SK-N-SH treated with all-trans-retinoic acid at 6 μM for 48 hours (cell line): ENCODE measurements around the gene LRRK1.

ENCODE experiments used
- ATAC-seq: fragments of 200-7000 bp; cut with Tn5 transposase; 3 replicates; pipeline ENCODE4 v1.9.1; 2020; ENCODE audit warnings: mild to moderate bottlenecking, moderate library complexity
- ARNTL ChIP-seq: fragments of 450-650 bp; formaldehyde crosslinking; IDR thresholded peaks from 2 replicates; pipeline ENCODE4 v1.5.0; 2020; ENCODE audit warnings: low read depth, mild to moderate bottlenecking, moderate library complexity, borderline replicate concordance
- BACH2 ChIP-seq: fragments of 250-450 bp; sonication (Bioruptor Pico); IDR thresholded peaks from 2 replicates; pipeline ENCODE4 v1.9.0; 2021; ENCODE audit warnings: mild to moderate bottlenecking, borderline replicate concordance
- CSDC2 ChIP-seq: fragments of 250-450 bp; sonication (Bioruptor Pico); IDR thresholded peaks from 2 replicates; pipeline ENCODE4 v1.5.0; 2020; ENCODE audit warnings: mild to moderate bottlenecking, moderate library complexity
- ESRRG ChIP-seq: fragments of 250-450 bp; sonication (Bioruptor Pico); IDR thresholded peaks from 2 replicates; pipeline ENCODE4 v1.6.1; 2021; ENCODE audit warnings: mild to moderate bottlenecking
- GLIS3 ChIP-seq: fragments of 250-450 bp; sonication (Bioruptor Pico); IDR thresholded peaks from 2 replicates; pipeline ENCODE4 v1.5.0; 2020; ENCODE audit warnings: mild to moderate bottlenecking, moderate library complexity
- PPARA ChIP-seq: fragments of 250-450 bp; sonication (Bioruptor Pico); IDR thresholded peaks from 2 replicates; pipeline ENCODE4 v1.5.0; 2020; ENCODE audit warnings: mild to moderate bottlenecking, borderline replicate concordance
- RARB ChIP-seq: fragments of 250-450 bp; sonication (Bioruptor Pico); IDR thresholded peaks from 2 replicates; pipeline ENCODE4 v1.8.0; 2021; ENCODE audit warnings: mild to moderate bottlenecking, moderate library complexity
- SNAI2 ChIP-seq: fragments of 250-450 bp; sonication (Bioruptor Pico); IDR thresholded peaks from 2 replicates; pipeline ENCODE4 v1.5.0; 2020; ENCODE audit warnings: mild to moderate bottlenecking, moderate library complexity
- ZC3H10 ChIP-seq: fragments of 250-450 bp; sonication (Bioruptor Pico); IDR thresholded peaks from 2 replicates; pipeline ENCODE4 v1.5.1; 2021; ENCODE audit warnings: mild to moderate bottlenecking, moderate library complexity
- ZFP3 ChIP-seq: fragments of 250-450 bp; sonication (Bioruptor Pico); IDR thresholded peaks from 2 replicates; pipeline ENCODE4 v1.5.0; 2020; ENCODE audit warnings: mild to moderate bottlenecking, moderate library complexity
- ZFP30 ChIP-seq: fragments of 450-650 bp; formaldehyde crosslinking; IDR thresholded peaks from 2 replicates; pipeline ENCODE4 v1.5.0; 2022; ENCODE audit warnings: mild to moderate bottlenecking, moderate library complexity
- ZNF565 ChIP-seq: fragments of 450-650 bp; formaldehyde crosslinking; conservative IDR thresholded peaks from 2 replicates; pipeline ENCODE4 v1.5.0; 2020; ENCODE audit warnings: low read depth, mild to moderate bottlenecking, moderate library complexity
- ZNF8 ChIP-seq: fragments of 450-650 bp; formaldehyde crosslinking; IDR thresholded peaks from 2 replicates; pipeline ENCODE4 v1.5.0; 2020; ENCODE audit warnings: mild to moderate bottlenecking, moderate library complexity
- TF ChIP-seq, protein P1 (sequence below): fragments of 250-450 bp; sonication (Bioruptor Pico); IDR thresholded peaks from 2 replicates; pipeline ENCODE4 v1.5.1; 2020; ENCODE audit warnings: low read depth, mild to moderate bottlenecking, moderate library complexity
- TF ChIP-seq, protein P2 (sequence below): fragments of 250-450 bp; sonication (Bioruptor Pico); IDR thresholded peaks from 2 replicates; pipeline ENCODE4 v1.8.0; 2021; ENCODE audit warnings: low read depth, mild to moderate bottlenecking, moderate library complexity, borderline replicate concordance
- TF ChIP-seq, protein P3 (sequence below): fragments of 250-450 bp; sonication (Bioruptor Pico); IDR thresholded peaks from 2 replicates; pipeline ENCODE4 v1.8.0; 2020; ENCODE audit warnings: mild to moderate bottlenecking, moderate library complexity, borderline replicate concordance

The LRRK1 gene

GRCh38 chr15:101119181-101119580 is 200.0 kb downstream of the LRRK1 start:
- ATAC-seq = no peak
- TF ChIP-seq ZNF565 (CRISPR knock-in tag) (no peak), CSDC2 (no peak), PPARA (no peak), ZFP30 (CRISPR knock-in tag) (no peak), ESRRG (CRISPR knock-in tag) (no peak), ZFP3 (CRISPR knock-in tag) (no peak), ARNTL (CRISPR knock-in tag) (no peak), RARB (CRISPR knock-in tag) (no peak), ZNF8 (CRISPR knock-in tag) (no peak), BACH2 (no peak), ZC3H10 (no peak), SNAI2 (CRISPR knock-in tag) (no peak), GLIS3 (CRISPR knock-in tag) (no peak)
- TF ChIP-seq, protein P1, sequence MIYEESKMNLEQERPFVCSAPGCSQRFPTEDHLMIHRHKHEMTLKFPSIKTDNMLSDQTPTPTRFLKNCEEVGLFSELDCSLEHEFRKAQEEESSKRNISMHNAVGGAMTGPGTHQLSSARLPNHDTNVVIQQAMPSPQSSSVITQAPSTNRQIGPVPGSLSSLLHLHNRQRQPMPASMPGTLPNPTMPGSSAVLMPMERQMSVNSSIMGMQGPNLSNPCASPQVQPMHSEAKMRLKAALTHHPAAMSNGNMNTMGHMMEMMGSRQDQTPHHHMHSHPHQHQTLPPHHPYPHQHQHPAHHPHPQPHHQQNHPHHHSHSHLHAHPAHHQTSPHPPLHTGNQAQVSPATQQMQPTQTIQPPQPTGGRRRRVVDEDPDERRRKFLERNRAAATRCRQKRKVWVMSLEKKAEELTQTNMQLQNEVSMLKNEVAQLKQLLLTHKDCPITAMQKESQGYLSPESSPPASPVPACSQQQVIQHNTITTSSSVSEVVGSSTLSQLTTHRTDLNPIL = no peak
- TF ChIP-seq, protein P2, sequence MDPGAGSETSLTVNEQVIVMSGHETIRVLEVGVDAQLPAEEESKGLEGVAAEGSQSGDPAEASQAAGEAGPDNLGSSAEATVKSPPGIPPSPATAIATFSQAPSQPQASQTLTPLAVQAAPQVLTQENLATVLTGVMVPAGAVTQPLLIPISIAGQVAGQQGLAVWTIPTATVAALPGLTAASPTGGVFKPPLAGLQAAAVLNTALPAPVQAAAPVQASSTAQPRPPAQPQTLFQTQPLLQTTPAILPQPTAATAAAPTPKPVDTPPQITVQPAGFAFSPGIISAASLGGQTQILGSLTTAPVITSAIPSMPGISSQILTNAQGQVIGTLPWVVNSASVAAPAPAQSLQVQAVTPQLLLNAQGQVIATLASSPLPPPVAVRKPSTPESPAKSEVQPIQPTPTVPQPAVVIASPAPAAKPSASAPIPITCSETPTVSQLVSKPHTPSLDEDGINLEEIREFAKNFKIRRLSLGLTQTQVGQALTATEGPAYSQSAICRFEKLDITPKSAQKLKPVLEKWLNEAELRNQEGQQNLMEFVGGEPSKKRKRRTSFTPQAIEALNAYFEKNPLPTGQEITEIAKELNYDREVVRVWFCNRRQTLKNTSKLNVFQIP (CRISPR knock-in tag) = no peak
- TF ChIP-seq, protein P3, sequence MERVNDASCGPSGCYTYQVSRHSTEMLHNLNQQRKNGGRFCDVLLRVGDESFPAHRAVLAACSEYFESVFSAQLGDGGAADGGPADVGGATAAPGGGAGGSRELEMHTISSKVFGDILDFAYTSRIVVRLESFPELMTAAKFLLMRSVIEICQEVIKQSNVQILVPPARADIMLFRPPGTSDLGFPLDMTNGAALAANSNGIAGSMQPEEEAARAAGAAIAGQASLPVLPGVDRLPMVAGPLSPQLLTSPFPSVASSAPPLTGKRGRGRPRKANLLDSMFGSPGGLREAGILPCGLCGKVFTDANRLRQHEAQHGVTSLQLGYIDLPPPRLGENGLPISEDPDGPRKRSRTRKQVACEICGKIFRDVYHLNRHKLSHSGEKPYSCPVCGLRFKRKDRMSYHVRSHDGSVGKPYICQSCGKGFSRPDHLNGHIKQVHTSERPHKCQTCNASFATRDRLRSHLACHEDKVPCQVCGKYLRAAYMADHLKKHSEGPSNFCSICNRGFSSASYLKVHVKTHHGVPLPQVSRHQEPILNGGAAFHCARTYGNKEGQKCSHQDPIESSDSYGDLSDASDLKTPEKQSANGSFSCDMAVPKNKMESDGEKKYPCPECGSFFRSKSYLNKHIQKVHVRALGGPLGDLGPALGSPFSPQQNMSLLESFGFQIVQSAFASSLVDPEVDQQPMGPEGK (CRISPR knock-in tag) = no peak
- TF ChIP-seq, all 23 proteins: peak for 0
